ENCODE data around the gene UNC5B.

Gene UNC5B

GRCh38 chr10:71299071-71299785, 86.9 kb downstream of the UNC5B start:
- Histone ChIP-seq H3K4me1 (peaks cover 26 to 51% (median 34%) of the 10 kb centered on the region in 10 experiments), H4K20me1 (no peaks in the 10 kb centered on the region), H3K36me3 (no peaks in the 10 kb centered on the region), H3K9ac (peak overlapping the region; percentile 1 to 70 (median 46); a peak in 16 of 22 replicates), H3K27me3 (no peaks in the 10 kb centered on the region), H3K4me2 (peak overlapping the region; percentile 85 to 98 (median 94)), H3K27ac (peak overlapping the region; percentile 4 to 82 (median 64); a peak in 20 of 22 replicates), H3K9me3 (replicated peaks in 1 of 11) (no peaks in the 10 kb centered on the region), H3K4me3 (peak overlapping the region in 5 of 10 experiments; percentile 29 to 48 (median 41); a peak in 10 of 20 replicates)
- TF ChIP-seq Cebpa-rat (IDR thresholded peaks at IDR 0.05), result no peak

GRCh38 chr10:71300555-71301370, 88.4 kb downstream of the UNC5B start:
- Histone ChIP-seq H3K27ac (peak overlapping the region in 6 of 11 experiments; percentile 5 to 74 (median 50); a peak in 9 of 22 replicates), H3K4me1 (peaks cover 26 to 51% (median 34%) of the 10 kb centered on the region in 10 experiments), H3K9ac (0 out of 22 replicates have a peak overlapping the region, but pooled peaks of 2 of the 11 experiments have one; percentile 9 to 29), H3K4me3 (no peak overlapping the region), H3K4me2 (peak overlapping the region in 9 of 11 experiments; percentile 27 to 98 (median 94); a peak in 8 of 22 replicates), H3K9me3 (replicated peaks in 1 of 11) (no peaks in the 10 kb centered on the region), H3K27me3 (no peaks in the 10 kb centered on the region), H4K20me1 (no peaks in the 10 kb centered on the region), H3K36me3 (no peaks in the 10 kb centered on the region)
- no peak for TF ChIP-seq Cebpa-rat (IDR thresholded peaks at IDR 0.05)

- H3K4me2 ChIP-seq, result no peak overlapping the region
- H3K27me3 ChIP-seq, result no peaks in the 10 kb centered on the region
- TF ChIP-seq Cebpa-rat (IDR thresholded peaks at IDR 0.05), result no peak
- H3K9me3 ChIP-seq (replicated peaks in 1 of 11), result no peaks in the 10 kb centered on the region
- no peaks in the 10 kb centered on the region for H4K20me1 ChIP-seq
- peaks cover 26 to 51% (median 34%) of the 10 kb centered on the region in 10 experiments for H3K4me1 ChIP-seq
- no peaks in the 10 kb centered on the region for H3K36me3 ChIP-seq
- H3K4me3 ChIP-seq, result no peak overlapping the region
- H3K27ac ChIP-seq, result peak overlapping the region in 1 of 11 experiments; percentile 28; a peak in 3 of 22 replicates
- 0 out of 22 replicates have a peak overlapping the region, but pooled peaks of 1 of the 11 experiments have one; percentile 29 for H3K9ac ChIP-seq
These were observed 89.1 kb downstream of the UNC5B start for GRCh38 chr10:71301371-71301916.

- no peak overlapping the region for H3K27ac ChIP-seq
- H3K9me3 ChIP-seq (replicated peaks in 1 of 11), result no peaks in the 10 kb centered on the region
- no peak overlapping the region for H3K9ac ChIP-seq
- peaks cover 30 to 46% (median 35%) of the 10 kb centered on the region in 10 experiments for H3K4me1 ChIP-seq
- no peak overlapping the region for H3K4me2 ChIP-seq
- no peaks in the 10 kb centered on the region for H4K20me1 ChIP-seq
- no peaks in the 10 kb centered on the region for H3K36me3 ChIP-seq
- H3K27me3 ChIP-seq, result no peaks in the 10 kb centered on the region
- no peak for TF ChIP-seq Cebpa-rat (IDR thresholded peaks at IDR 0.05)
- no peak overlapping the region for H3K4me3 ChIP-seq
These were observed 90.1 kb downstream of the UNC5B start for GRCh38 chr10:71302451-71302850.

GRCh38 chr10:71302874-71303568, 90.7 kb downstream of the UNC5B start:
- Histone ChIP-seq H3K27me3 (no peaks in the 10 kb centered on the region), H4K20me1 (no peaks in the 10 kb centered on the region), H3K4me2 (peak overlapping the region in 1 of 11 experiments; percentile 27; a peak in 1 of 22 replicates), H3K9ac (no peak overlapping the region), H3K36me3 (no peaks in the 10 kb centered on the region), H3K9me3 (replicated peaks in 1 of 11) (no peaks in the 10 kb centered on the region), H3K4me1 (peaks cover 25 to 40% (median 33%) of the 10 kb centered on the region in 10 experiments), H3K4me3 (no peak overlapping the region), H3K27ac (no peak overlapping the region)
- no peak for TF ChIP-seq Cebpa-rat (IDR thresholded peaks at IDR 0.05)

- no peak overlapping the region for H3K4me3 ChIP-seq
- H4K20me1 ChIP-seq, result no peaks in the 10 kb centered on the region
- peaks cover 19 to 35% (median 31%) of the 10 kb centered on the region in 10 experiments for H3K4me1 ChIP-seq
- no peaks in the 10 kb centered on the region for H3K27me3 ChIP-seq
- no peaks in the 10 kb centered on the region for H3K36me3 ChIP-seq
- no peak overlapping the region for H3K27ac ChIP-seq
- no peak for TF ChIP-seq Cebpa-rat (IDR thresholded peaks at IDR 0.05)
- 0 out of 22 replicates have a peak overlapping the region, but pooled peaks of 1 of the 11 experiments have one; percentile 5 for H3K9ac ChIP-seq
- H3K9me3 ChIP-seq (replicated peaks in 1 of 11), result no peaks in the 10 kb centered on the region
- peak overlapping the region in 1 of 11 experiments; percentile 27; a peak in 1 of 22 replicates for H3K4me2 ChIP-seq
These were observed 91.2 kb downstream of the UNC5B start for GRCh38 chr10:71303569-71303907.

GRCh38 chr10:71304914-71305313, 92.5 kb downstream of the UNC5B start:
- Histone ChIP-seq H3K9ac (no peak overlapping the region), H3K4me3 (no peak overlapping the region), H3K4me1 (peaks cover 7 to 35% (median 21%) of the 10 kb centered on the region in 10 experiments), H3K27ac (no peak overlapping the region), H4K20me1 (no peaks in the 10 kb centered on the region), H3K27me3 (no peaks in the 10 kb centered on the region), H3K9me3 (replicated peaks in 1 of 11) (no peaks in the 10 kb centered on the region), H3K36me3 (no peaks in the 10 kb centered on the region), H3K4me2 (no peak overlapping the region)
- no peak for TF ChIP-seq Cebpa-rat (IDR thresholded peaks at IDR 0.05)

GRCh38 chr10:71306979-71307378, 94.6 kb downstream of the UNC5B start:
- Histone ChIP-seq H3K4me3 (no peak overlapping the region), H3K27me3 (no peaks in the 10 kb centered on the region), H3K4me1 (peaks cover 4 to 35% (median 18%) of the 10 kb centered on the region in 10 experiments; a peak in 18 of 20 replicates), H3K36me3 (no peaks in the 10 kb centered on the region), H3K9me3 (replicated peaks in 1 of 11) (no peaks in the 10 kb centered on the region), H3K4me2 (peak overlapping the region in 2 of 11 experiments; percentile 38 to 50; a peak in 2 of 22 replicates), H4K20me1 (no peaks in the 10 kb centered on the region), H3K27ac (no peak overlapping the region), H3K9ac (no peak overlapping the region)
- no peak for TF ChIP-seq Cebpa-rat (IDR thresholded peaks at IDR 0.05)

All from BLaER1 treated with 17β-estradiol and CSF1 and Interleukin-3, amounts not matched to agents 10 nM and 100 nM (cell line).